Mesenchymal stem cell (in vitro differentiated cells and primary cell): ENCODE data around the gene AHSG.

Source experiments
- DNase-seq: peaks from one replicate; pipeline ENCODE4 v3.0.0-alpha.2; 2013
- H2AFZ ChIP-seq: one replicate; pipeline ENCODE4 v1.6.1; 2013; ENCODE audit warnings: low read depth, mild to moderate bottlenecking, control low read depth, inconsistent platforms, low read length, moderate library complexity
- H2AK5ac ChIP-seq: 2 replicates; pipeline ENCODE4 v1.6.1; 2013; ENCODE audit warnings: low read length, moderate library complexity, mild to moderate bottlenecking, inconsistent platforms; ENCODE audit not compliant: severe bottlenecking
- H2BK120ac ChIP-seq: one replicate; pipeline ENCODE4 v1.6.1; 2013; ENCODE audit warnings: low read depth, mild to moderate bottlenecking, inconsistent platforms, low read length, moderate library complexity
- H2BK12ac ChIP-seq, 2 experiments: one replicate each; pipeline ENCODE4 v1.6.1; 2013; ENCODE audit warnings: inconsistent platforms in 2 of 2, low read length in 2 of 2, mild to moderate bottlenecking in 2 of 2, moderate library complexity in 2 of 2, control low read depth in 1 of 2
- H2BK15ac ChIP-seq: one replicate; pipeline ENCODE4 v1.6.1; 2013; ENCODE audit warnings: mild to moderate bottlenecking, low read depth, inconsistent platforms; ENCODE audit not compliant: poor library complexity, severe bottlenecking
- H2BK5ac ChIP-seq: 2 replicates; pipeline ENCODE4 v1.6.1; 2013; ENCODE audit warnings: low read depth, mild to moderate bottlenecking, low read length, control low read depth, inconsistent platforms; ENCODE audit not compliant: poor library complexity, severe bottlenecking
- H3K14ac ChIP-seq, 2 experiments: one replicate each; pipeline ENCODE4 v1.6.1; 2013; ENCODE audit warnings: inconsistent platforms in 2 of 2, low read length in 2 of 2, control low read depth in 1 of 2, mild to moderate bottlenecking in 1 of 2, moderate library complexity in 1 of 2
- H3K18ac ChIP-seq, 2 experiments: one replicate each; pipeline ENCODE4 v1.6.1; 2013; ENCODE audit warnings: inconsistent platforms in 2 of 2, low read length in 2 of 2, control low read depth in 1 of 2, low read depth in 1 of 2, mild to moderate bottlenecking in 1 of 2
- H3K23ac ChIP-seq, 2 experiments: one replicate each; pipeline ENCODE4 v1.6.1; 2013; ENCODE audit warnings: inconsistent platforms in 2 of 2, low read length in 2 of 2, mild to moderate bottlenecking in 2 of 2, moderate library complexity in 2 of 2, control low read depth in 1 of 2
- H3K27ac ChIP-seq: 2 replicates; pipeline ENCODE4 v1.5.1; 2013; ENCODE audit warnings: mild to moderate bottlenecking, moderate library complexity, low read length, control low read depth, inconsistent platforms; ENCODE audit not compliant: poor library complexity, severe bottlenecking
- H3K27me3 ChIP-seq, 2 experiments: 2 replicates each; pipeline versions ENCODE4 v1.6.1 to v1.7.0; 2013; ENCODE audit warnings: low read length in 2 of 2, mild to moderate bottlenecking in 2 of 2, moderate library complexity in 2 of 2, control low read depth in 1 of 2, inconsistent platforms in 1 of 2; ENCODE audit not compliant: control insufficient read depth in 1 of 2, insufficient read depth in 1 of 2
- H3K36me3 ChIP-seq, 2 experiments: 2 replicates each; pipeline versions ENCODE4 v1.6.1 to v1.7.0; 2013; ENCODE audit warnings: low read length in 2 of 2, control low read depth in 1 of 2, inconsistent platforms in 1 of 2, low read depth in 1 of 2, mild to moderate bottlenecking in 1 of 2; ENCODE audit not compliant: insufficient read depth in 2 of 2, control insufficient read depth in 1 of 2
- H3K4ac ChIP-seq, 2 experiments: one replicate each; pipeline ENCODE4 v1.6.1; 2013; ENCODE audit warnings: inconsistent platforms in 2 of 2, low read length in 2 of 2, mild to moderate bottlenecking in 2 of 2, moderate library complexity in 2 of 2, control low read depth in 1 of 2, low read depth in 1 of 2
- H3K4me1 ChIP-seq: 2 replicates; pipeline ENCODE4 v1.6.1; 2013; ENCODE audit warnings: low read depth, low read length, control low read depth; ENCODE audit not compliant: control insufficient read depth, insufficient read depth
- H3K4me2 ChIP-seq: 2 replicates; pipeline ENCODE4 v1.6.1; 2013; ENCODE audit warnings: low read length, mild to moderate bottlenecking, inconsistent platforms; ENCODE audit not compliant: poor library complexity, severe bottlenecking
- H3K4me3 ChIP-seq, 2 experiments: 2 replicates each; pipeline versions ENCODE4 v1.5.1 to v1.7.0; 2013; ENCODE audit warnings: low read length in 2 of 2, mild to moderate bottlenecking in 2 of 2, control low read depth in 1 of 2, low read depth in 1 of 2; ENCODE audit not compliant: insufficient read depth in 1 of 2
- H3K79me1 ChIP-seq: replicated peaks from 2 replicates; pipeline ENCODE4 v1.6.1; 2013; ENCODE audit warnings: mild to moderate bottlenecking, control low read depth, low read length, inconsistent platforms; ENCODE audit not compliant: poor library complexity, severe bottlenecking
- H3K9ac ChIP-seq: 2 replicates; pipeline ENCODE4 v1.7.0; 2013; ENCODE audit warnings: mild to moderate bottlenecking, low read length, moderate library complexity
- H3K9me3 ChIP-seq: 2 replicates; pipeline ENCODE4 v1.7.0; 2013; ENCODE audit warnings: mild to moderate bottlenecking, low read length; ENCODE audit not compliant: control insufficient read depth
- H4K8ac ChIP-seq: one replicate; pipeline ENCODE4 v1.6.1; 2013; ENCODE audit warnings: inconsistent platforms, mild to moderate bottlenecking, low read length, moderate library complexity
- H4K91ac ChIP-seq: one replicate; pipeline ENCODE4 v1.6.1; 2013; ENCODE audit warnings: mild to moderate bottlenecking, low read length, inconsistent platforms
- WGBS: methylation state at CpG from one replicate; pipeline ENCODE4 v1.1.7; 2013; ENCODE audit warnings: mixed read lengths; 5-methylcytosine and 5-hydroxymethylcytosine counted together

AHSG gene

DNA sequence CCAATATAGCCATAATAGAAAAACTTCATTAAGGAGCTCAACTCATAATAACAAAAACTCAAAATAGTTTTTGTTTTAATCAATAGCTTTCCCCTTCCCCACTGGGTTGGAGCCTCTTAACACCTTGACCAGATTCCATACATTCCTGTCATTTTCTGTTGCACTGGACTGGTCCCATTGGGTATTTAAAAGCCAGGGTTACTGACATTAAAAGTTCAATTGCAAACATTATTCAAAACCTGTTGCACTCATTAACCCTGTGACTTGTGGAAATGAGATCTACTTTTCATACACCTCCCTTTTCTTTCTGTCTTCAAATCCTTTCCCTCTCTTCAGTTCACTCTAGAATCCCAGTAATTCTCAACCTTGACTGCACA is 51.2 kb downstream of the AHSG start:
- Histone ChIP-seq H2AK5ac (no peak overlapping the region), H3K23ac (no peak overlapping the region), H3K14ac (no peak overlapping the region), H2BK12ac (no peak overlapping the region), H4K91ac (no peak overlapping the region), H3K4me1 (no peaks in the 10 kb centered on the region), H4K8ac (no peak overlapping the region), H3K27ac (no peak overlapping the region), H3K9ac (no peak overlapping the region), H3K4me2 (no peak overlapping the region), H3K18ac (no peak overlapping the region), H3K79me1 (no peaks in the 10 kb centered on the region), H3K9me3 (no peaks in the 10 kb centered on the region), H2BK5ac (no peak overlapping the region), H3K4ac (no peak overlapping the region), H3K27me3 (peaks cover 45 to 46% of the 10 kb centered on the region in 2 experiments), H2BK15ac (no peak overlapping the region), H2AFZ (no peak overlapping the region), H3K4me3 (no peak overlapping the region), H2BK120ac (no peak overlapping the region), H3K36me3 (no peaks in the 10 kb centered on the region)
- DNase-seq = no peak

DNA sequence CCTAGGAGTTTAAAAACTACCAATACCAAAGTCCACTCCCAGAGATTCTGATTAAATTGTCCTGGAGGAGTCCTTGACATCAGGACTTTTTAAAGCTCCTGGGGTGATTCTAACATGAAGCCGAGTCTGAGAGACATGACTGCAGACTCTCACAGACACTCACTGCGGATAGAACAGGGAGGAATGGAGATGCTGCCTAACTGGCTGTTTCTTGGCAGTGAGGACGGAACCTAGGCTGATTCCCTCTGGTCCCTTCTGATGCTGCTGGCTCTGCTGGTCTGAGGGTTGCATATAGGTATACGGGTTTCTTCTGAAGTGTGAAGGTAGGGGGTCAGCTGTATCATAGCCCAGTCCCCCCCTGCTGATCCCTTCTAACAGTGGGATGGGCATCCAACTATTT is 51.6 kb downstream of the AHSG start:
- H2AFZ ChIP-seq = no peak overlapping the region
- H2BK5ac ChIP-seq = no peak overlapping the region
- no peak overlapping the region for H3K9ac ChIP-seq
- H2BK15ac ChIP-seq = no peak overlapping the region
- H3K4me3 ChIP-seq = no peak overlapping the region
- no peaks in the 10 kb centered on the region for H3K79me1 ChIP-seq
- no peak overlapping the region for H4K8ac ChIP-seq
- H3K4me1 ChIP-seq = no peaks in the 10 kb centered on the region
- H4K91ac ChIP-seq = no peak overlapping the region
- H3K9me3 ChIP-seq = no peaks in the 10 kb centered on the region
- no peak overlapping the region for H3K27ac ChIP-seq
- no peak overlapping the region for H2AK5ac ChIP-seq
- H3K4ac ChIP-seq = no peak overlapping the region
- peaks cover 49 to 50% of the 10 kb centered on the region in 2 experiments for H3K27me3 ChIP-seq
- no peak overlapping the region for H2BK12ac ChIP-seq
- no peak overlapping the region for H2BK120ac ChIP-seq
- DNase-seq = no peak
- 55% methylated on average over 3 of the region's 4 CpGs for WGBS
- H3K4me2 ChIP-seq = no peak overlapping the region
- no peaks in the 10 kb centered on the region for H3K36me3 ChIP-seq
- H3K18ac ChIP-seq = no peak overlapping the region
- H3K23ac ChIP-seq = no peak overlapping the region
- H3K14ac ChIP-seq = no peak overlapping the region

DNA sequence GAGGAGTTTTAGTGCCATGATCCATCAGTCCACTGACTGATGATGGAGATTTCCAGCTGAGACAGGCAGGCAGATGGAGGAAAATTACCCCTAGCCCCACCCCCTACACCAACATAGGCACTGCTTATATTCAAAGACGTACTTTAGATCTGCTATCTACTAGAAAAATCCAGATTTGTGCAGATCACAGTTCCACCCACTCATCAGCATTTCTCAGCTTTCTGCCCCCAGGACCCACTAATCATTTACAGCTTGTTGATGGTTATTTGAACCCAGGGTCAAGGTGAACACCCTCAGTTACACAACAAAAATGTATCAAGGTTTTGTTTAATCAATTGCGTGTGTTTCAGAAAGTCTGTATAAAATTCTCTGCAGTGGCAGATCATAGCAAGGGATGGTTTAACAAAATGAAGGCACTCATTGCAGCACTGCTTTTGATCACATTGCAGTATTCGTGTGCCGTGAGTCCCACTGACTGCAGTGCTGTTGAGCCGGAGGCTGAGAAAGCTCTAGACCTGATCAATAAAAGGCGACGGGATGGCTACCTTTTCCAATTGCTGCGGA is 52.8 kb downstream of the AHSG start, which contains the start of gene HRG:
TSS of gene HRG (plus strand) at position 390 of the 564 bp plus-strand sequence. CDS start at position 408, 18 bp downstream.
- no peak within 1 kb of the TSS for H2BK12ac ChIP-seq

DNA sequence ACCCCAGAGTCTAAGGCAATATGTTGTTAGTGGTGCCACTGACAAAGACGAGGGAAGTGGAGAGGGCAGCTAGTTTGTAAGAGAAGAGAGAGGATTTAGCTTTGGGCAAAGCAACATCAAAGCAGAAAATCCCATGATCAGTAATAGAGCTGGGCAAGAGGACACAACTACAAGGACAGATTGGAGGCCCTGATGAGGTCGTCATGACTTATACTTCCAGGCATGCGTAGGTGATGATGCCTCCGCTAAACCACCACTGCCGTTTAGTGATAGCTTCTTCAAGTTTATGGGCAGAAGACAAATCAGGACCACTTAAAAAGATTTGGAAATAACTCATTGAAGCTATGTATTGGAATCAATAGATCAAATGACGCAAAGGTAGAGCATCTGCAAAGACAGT is 55.6 kb downstream of the AHSG start:
- no peak overlapping the region for H2BK5ac ChIP-seq
- H3K14ac ChIP-seq = no peak overlapping the region
- H3K9me3 ChIP-seq = no peaks in the 10 kb centered on the region
- no peak overlapping the region for H4K8ac ChIP-seq
- no peak overlapping the region for H3K18ac ChIP-seq
- H3K27ac ChIP-seq = no peak overlapping the region
- 83% methylated on average over 4 of the region's 6 CpGs for WGBS
- H3K4me2 ChIP-seq = no peak overlapping the region
- H3K79me1 ChIP-seq = no peaks in the 10 kb centered on the region
- no peak overlapping the region for H2BK15ac ChIP-seq
- no peak overlapping the region for H3K23ac ChIP-seq
- no peak overlapping the region for H2BK12ac ChIP-seq
- H3K4me3 ChIP-seq = no peak overlapping the region
- DNase-seq = no peak
- no peak overlapping the region for H4K91ac ChIP-seq
- H3K27me3 ChIP-seq = peaks cover 53 to 60% of the 10 kb centered on the region in 2 experiments
- H3K9ac ChIP-seq = no peak overlapping the region
- H3K4ac ChIP-seq = no peak overlapping the region
- no peak overlapping the region for H2AFZ ChIP-seq
- H2BK120ac ChIP-seq = no peak overlapping the region
- no peak overlapping the region for H2AK5ac ChIP-seq
- H3K36me3 ChIP-seq = no peaks in the 10 kb centered on the region
- H3K4me1 ChIP-seq = no peaks in the 10 kb centered on the region

More for the DNA sequence above, 52.8 kb downstream of the AHSG start, which contains the start of gene HRG:
- H3K18ac ChIP-seq = no peak within 1 kb of the TSS
- no peaks in the 10 kb centered on the region for H3K9me3 ChIP-seq
- no peak within 1 kb of the TSS for H3K4ac ChIP-seq
- no peaks in the 10 kb centered on the region for H3K36me3 ChIP-seq
- no peak within 1 kb of the TSS for H4K8ac ChIP-seq
- H3K9ac ChIP-seq = no peak within 1 kb of the TSS
- no peak within 1 kb of the TSS for H2AK5ac ChIP-seq
- no peak for DNase-seq
- no peak within 1 kb of the TSS for H2BK15ac ChIP-seq
- no peaks in the 10 kb centered on the region for H3K4me1 ChIP-seq
- no peak within 1 kb of the TSS for H3K23ac ChIP-seq
- H3K14ac ChIP-seq = no peak within 1 kb of the TSS
- no peak within 1 kb of the TSS for H2BK5ac ChIP-seq
- peaks cover 50% of the 10 kb centered on the region in 2 experiments for H3K27me3 ChIP-seq
- no peak within 1 kb of the TSS for H2AFZ ChIP-seq
- no peaks in the 10 kb centered on the region for H3K79me1 ChIP-seq
- no peak within 1 kb of the TSS for H2BK120ac ChIP-seq
- no peak within 1 kb of the TSS for H3K27ac ChIP-seq
- H3K4me2 ChIP-seq = no peak within 1 kb of the TSS
- WGBS = 89% methylated on average over 8 of the region's 8 CpGs
- H3K4me3 ChIP-seq = no peak within 1 kb of the TSS
- H4K91ac ChIP-seq = no peak within 1 kb of the TSS
